H9 (cell line): Measurements from ENCODE around the gene SGF29. TPM values are rescaled to one million over a fixed set of nuclear protein-coding genes. Genes with fewer than 3 reads are reported as not detected.

ENCODE experiments used
- DNase-seq: peaks from one replicate; pipeline ENCODE4 v3.0.0-alpha.2; 2017
- H2AFZ ChIP-seq: one replicate; pipeline ENCODE4 v1.6.1; 2013; ENCODE audit warnings: mild to moderate bottlenecking, low read length, control low read depth, moderate library complexity
- H2AK5ac ChIP-seq: 2 replicates; pipeline ENCODE4 v1.6.1; 2013; ENCODE audit warnings: low read length, control low read depth, mixed read lengths; ENCODE audit not compliant: insufficient read length
- H2BK120ac ChIP-seq: one replicate; pipeline ENCODE4 v1.6.1; 2013; ENCODE audit warnings: low read depth, mild to moderate bottlenecking, low read length, control low read depth, inconsistent platforms; ENCODE audit not compliant: poor library complexity, severe bottlenecking
- H2BK12ac ChIP-seq: 2 replicates; pipeline ENCODE4 v1.6.1; 2013; ENCODE audit warnings: low read length, control low read depth, mixed read lengths, low read depth; ENCODE audit not compliant: insufficient read length
- H2BK15ac ChIP-seq: 2 replicates; pipeline ENCODE4 v1.6.1; 2013; ENCODE audit warnings: low read depth, low read length, control low read depth
- H2BK20ac ChIP-seq: one replicate; pipeline ENCODE4 v1.6.1; 2013; ENCODE audit warnings: low read depth, mild to moderate bottlenecking, low read length, control low read depth, inconsistent platforms; ENCODE audit not compliant: poor library complexity, severe bottlenecking
- H2BK5ac ChIP-seq: 2 replicates; pipeline ENCODE4 v1.6.1; 2013; ENCODE audit warnings: low read length, control low read depth, mixed read lengths; ENCODE audit not compliant: insufficient read length
- H3K14ac ChIP-seq: 2 replicates; pipeline ENCODE4 v1.6.1; 2013; ENCODE audit warnings: low read length, control low read depth; ENCODE audit not compliant: insufficient read depth
- H3K18ac ChIP-seq: 2 replicates; pipeline ENCODE4 v1.6.1; 2013; ENCODE audit warnings: low read depth, mild to moderate bottlenecking, mixed read lengths, low read length, control low read depth; ENCODE audit not compliant: insufficient read length
- H3K23ac ChIP-seq: 2 replicates; pipeline ENCODE4 v1.6.1; 2013; ENCODE audit warnings: low read length, control low read depth, mixed read lengths, low read depth; ENCODE audit not compliant: insufficient read length
- H3K23me2 ChIP-seq: 2 replicates; pipeline ENCODE4 v1.6.1; 2013; ENCODE audit warnings: low read depth, mild to moderate bottlenecking, mixed read lengths, low read length, control low read depth; ENCODE audit not compliant: insufficient read length, poor library complexity, severe bottlenecking
- H3K27ac ChIP-seq: 2 replicates; pipeline ENCODE4 v1.5.1; 2013; ENCODE audit warnings: low read length, control low read depth, mixed read lengths, low read depth; ENCODE audit not compliant: insufficient read length
- H3K27me3 ChIP-seq: 2 replicates; pipeline ENCODE4 v1.6.1; 2013; ENCODE audit warnings: low read length, control low read depth, inconsistent platforms; ENCODE audit not compliant: insufficient read depth
- H3K4ac ChIP-seq: 2 replicates; pipeline ENCODE4 v1.6.1; 2013; ENCODE audit warnings: low read depth, mild to moderate bottlenecking, control low read depth, inconsistent platforms, low read length, moderate library complexity
- H3K4me1 ChIP-seq: 2 replicates; pipeline ENCODE4 v1.6.1; 2013; ENCODE audit warnings: low read length, control low read depth, inconsistent platforms; ENCODE audit not compliant: insufficient read depth
- H3K4me2 ChIP-seq: 2 replicates; pipeline ENCODE4 v1.6.1; 2013; ENCODE audit warnings: low read length, control low read depth, mixed read lengths; ENCODE audit not compliant: insufficient read length, insufficient read depth
- H3K56ac ChIP-seq: 2 replicates; pipeline ENCODE4 v1.6.1; 2013; ENCODE audit warnings: low read depth, mild to moderate bottlenecking, mixed read lengths, low read length, control low read depth; ENCODE audit not compliant: insufficient read length
- H3K79me1 ChIP-seq: 2 replicates; pipeline ENCODE4 v1.6.1; 2013; ENCODE audit warnings: low read depth, mild to moderate bottlenecking, moderate library complexity, low read length, control low read depth, inconsistent platforms; ENCODE audit not compliant: insufficient read depth, poor library complexity, severe bottlenecking
- H3K79me2 ChIP-seq: 2 replicates; pipeline ENCODE4 v1.6.1; 2013; ENCODE audit warnings: low read length, control low read depth, inconsistent platforms; ENCODE audit not compliant: insufficient read depth
- H3K9ac ChIP-seq: 2 replicates; pipeline ENCODE4 v1.6.1; 2013; ENCODE audit warnings: low read length, control low read depth, mixed read lengths; ENCODE audit not compliant: insufficient read length; ENCODE audit errors: extremely low read depth
- H3K9me3 ChIP-seq: one replicate; pipeline ENCODE4 v1.6.1; 2013; ENCODE audit warnings: low read depth, low read length, inconsistent platforms; ENCODE audit not compliant: control insufficient read depth
- H3T11ph ChIP-seq: one replicate; pipeline ENCODE4 v1.6.1; 2013; ENCODE audit warnings: mild to moderate bottlenecking, low read length, control low read depth, inconsistent platforms
- H4K20me1 ChIP-seq: one replicate; pipeline ENCODE4 v1.6.1; 2013; ENCODE audit not compliant: control insufficient read depth, insufficient read length, insufficient read depth
- H4K5ac ChIP-seq: 2 replicates; pipeline ENCODE4 v1.6.1; 2013; ENCODE audit warnings: low read depth, mild to moderate bottlenecking, mixed read lengths, low read length, control low read depth; ENCODE audit not compliant: insufficient read length
- H4K8ac ChIP-seq: replicated peaks from 2 replicates; pipeline ENCODE4 v1.6.1; 2013; ENCODE audit warnings: low read length, control low read depth, mixed read lengths, low read depth; ENCODE audit not compliant: insufficient read length
- H4K91ac ChIP-seq: 2 replicates; pipeline ENCODE4 v1.6.1; 2013; ENCODE audit warnings: low read depth, mild to moderate bottlenecking, moderate library complexity, mixed read lengths, low read length, control low read depth; ENCODE audit not compliant: insufficient read length
- H3K27ac Mint-ChIP-seq, 3 experiments: 2 replicates in 2 of 3; 3 replicates in 1 of 3; pipeline ENCODE4 v1.8.0; 2020 to 2021; ENCODE audit warnings: mixed read lengths in 3 of 3, mild to moderate bottlenecking in 1 of 3, moderate library complexity in 1 of 3
- H3K27me3 Mint-ChIP-seq: 2 replicates; pipeline ENCODE4 v1.8.0; 2021; ENCODE audit warnings: low read depth, mild to moderate bottlenecking, moderate library complexity, mixed read lengths
- H3K36me3 Mint-ChIP-seq, 3 experiments: 2 replicates in 2 of 3; 3 replicates in 1 of 3; pipeline ENCODE4 v1.8.0; 2020 to 2021; ENCODE audit warnings: low read depth in 3 of 3, mixed read lengths in 3 of 3; ENCODE audit not compliant: insufficient read depth in 1 of 3
- H3K4me1 Mint-ChIP-seq, 2 experiments: 2 replicates each; pipeline ENCODE4 v1.8.0; 2020; ENCODE audit warnings: mixed read lengths in 2 of 2
- H3K4me3 Mint-ChIP-seq, 2 experiments: 2 replicates in 1 of 2; 3 replicates in 1 of 2; pipeline ENCODE4 v1.8.0; 2020 to 2021; ENCODE audit warnings: mild to moderate bottlenecking in 2 of 2, mixed read lengths in 2 of 2, moderate library complexity in 1 of 2
- H3K9me3 Mint-ChIP-seq, 2 experiments: 2 replicates in 1 of 2; 3 replicates in 1 of 2; pipeline ENCODE4 v1.8.0; 2020; ENCODE audit warnings: mild to moderate bottlenecking in 2 of 2, mixed read lengths in 2 of 2, moderate library complexity in 1 of 2
- WGBS: extraction: QIAGEN DNeasy Blood & Tissue Kit; methylation state at CpG from one replicate; pipeline ENCODE4 v1.1.7; 2013; ENCODE audit warnings: missing lambda C conversion rate, low lambda C conversion rate, mixed read lengths; ENCODE audit not compliant: insufficient read length; ENCODE audit errors: extremely low coverage; 5-methylcytosine and 5-hydroxymethylcytosine counted together
- total RNA-seq: library from RNA; stranded (reverse); gene quantifications from 2 replicates; pipeline ENCODE4 v1.2.1, GENCODE V29; 2021
- TF ChIP-seq, protein P1 (sequence below): fragments of 200-600 bp; sonication (generic); conservative IDR thresholded peaks from 3 replicates; pipeline ENCODE4 v1.8.0; 2021; ENCODE audit warnings: antibody characterized with exemption, mild to moderate bottlenecking

SGF29 gene
- total RNA-seq, 1 experiment from 2014 or later = 24.8 TPM

DNA sequence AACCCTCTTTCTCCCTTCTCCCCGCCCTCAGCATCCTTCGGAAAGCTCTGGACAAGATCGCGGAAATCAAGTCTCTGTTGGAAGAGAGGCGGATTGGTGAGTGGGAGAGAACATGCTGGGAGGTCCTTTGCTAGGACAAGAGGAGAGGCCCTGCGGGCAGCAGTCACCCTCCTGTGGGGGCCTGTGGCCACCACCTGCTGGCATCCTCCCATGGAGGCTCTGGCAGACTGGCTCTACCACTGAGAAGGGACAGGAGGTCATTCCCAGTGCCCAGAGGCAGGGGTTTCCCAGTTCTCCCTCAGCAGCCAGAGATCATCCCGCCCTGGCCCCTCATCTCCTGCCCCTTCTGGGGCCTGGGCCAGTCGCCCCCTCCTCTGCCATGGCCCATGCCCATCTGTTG lies 35.3 kb downstream of the SGF29 start:
- Mint-ChIP-seq H3K27ac (no peak overlapping the region), H3K27me3 (no peaks in the 10 kb centered on the region)
- H3K23me2 ChIP-seq = no peaks in the 10 kb centered on the region

More for the DNA sequence above, 35.3 kb downstream of the SGF29 start:
- no peaks in the 10 kb centered on the region for H3K4me1 Mint-ChIP-seq
- Histone ChIP-seq H3K18ac (no peak overlapping the region), H3K9ac (no peak overlapping the region), H2BK20ac (no peak overlapping the region), H3K79me2 (no peaks in the 10 kb centered on the region), H3T11ph (no peak overlapping the region), H3K27ac (no peak overlapping the region), H4K5ac (no peak overlapping the region), H2BK15ac (no peak overlapping the region), H3K4ac (no peak overlapping the region), H3K4me2 (no peak overlapping the region), H2BK120ac (no peak overlapping the region), H2BK12ac (no peak overlapping the region), H3K27me3 (no peaks in the 10 kb centered on the region), H4K20me1 (no peaks in the 10 kb centered on the region), H3K14ac (no peak overlapping the region), H3K4me1 (no peaks in the 10 kb centered on the region), H2AFZ (no peak overlapping the region), H4K8ac (no peak overlapping the region), H3K56ac (no peak overlapping the region), H3K23ac (no peak overlapping the region), H2AK5ac (no peak overlapping the region), H4K91ac (no peak overlapping the region), H2BK5ac (no peak overlapping the region), H3K9me3 (no peaks in the 10 kb centered on the region), H3K79me1 (no peaks in the 10 kb centered on the region)
- WGBS = no CpG with 5 or more reads among the region's 8 CpGs
- no peak overlapping the region for H3K4me3 Mint-ChIP-seq
- DNase-seq = no peak
- peaks cover 19 to 55% (median 43%) of the 10 kb centered on the region in 3 experiments for H3K36me3 Mint-ChIP-seq
- TF ChIP-seq, protein P1, sequence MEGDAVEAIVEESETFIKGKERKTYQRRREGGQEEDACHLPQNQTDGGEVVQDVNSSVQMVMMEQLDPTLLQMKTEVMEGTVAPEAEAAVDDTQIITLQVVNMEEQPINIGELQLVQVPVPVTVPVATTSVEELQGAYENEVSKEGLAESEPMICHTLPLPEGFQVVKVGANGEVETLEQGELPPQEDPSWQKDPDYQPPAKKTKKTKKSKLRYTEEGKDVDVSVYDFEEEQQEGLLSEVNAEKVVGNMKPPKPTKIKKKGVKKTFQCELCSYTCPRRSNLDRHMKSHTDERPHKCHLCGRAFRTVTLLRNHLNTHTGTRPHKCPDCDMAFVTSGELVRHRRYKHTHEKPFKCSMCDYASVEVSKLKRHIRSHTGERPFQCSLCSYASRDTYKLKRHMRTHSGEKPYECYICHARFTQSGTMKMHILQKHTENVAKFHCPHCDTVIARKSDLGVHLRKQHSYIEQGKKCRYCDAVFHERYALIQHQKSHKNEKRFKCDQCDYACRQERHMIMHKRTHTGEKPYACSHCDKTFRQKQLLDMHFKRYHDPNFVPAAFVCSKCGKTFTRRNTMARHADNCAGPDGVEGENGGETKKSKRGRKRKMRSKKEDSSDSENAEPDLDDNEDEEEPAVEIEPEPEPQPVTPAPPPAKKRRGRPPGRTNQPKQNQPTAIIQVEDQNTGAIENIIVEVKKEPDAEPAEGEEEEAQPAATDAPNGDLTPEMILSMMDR = no peak
- no peaks in the 10 kb centered on the region for H3K9me3 Mint-ChIP-seq
